AG09319 (cell line): Measurements from ENCODE around the gene PTBP3.
"Not testable (repeated sequence)": the region's sequence is repeated elsewhere in the genome, so short reads cannot be mapped to it uniquely, and the experiment has no call there.

Source experiments
- DNase-seq: peaks from one replicate; pipeline ENCODE4 v3.0.0-alpha.2; 2010; ENCODE audit warnings: low read depth; ENCODE audit errors: extremely low read depth
- TF ChIP-seq, protein P1 (sequence below): IDR thresholded peaks from 2 replicates; pipeline ENCODE4 v1.5.1; 2011; ENCODE audit warnings: low read depth, mild to moderate bottlenecking, inconsistent platforms, low read length, moderate library complexity

Gene PTBP3

DNA sequence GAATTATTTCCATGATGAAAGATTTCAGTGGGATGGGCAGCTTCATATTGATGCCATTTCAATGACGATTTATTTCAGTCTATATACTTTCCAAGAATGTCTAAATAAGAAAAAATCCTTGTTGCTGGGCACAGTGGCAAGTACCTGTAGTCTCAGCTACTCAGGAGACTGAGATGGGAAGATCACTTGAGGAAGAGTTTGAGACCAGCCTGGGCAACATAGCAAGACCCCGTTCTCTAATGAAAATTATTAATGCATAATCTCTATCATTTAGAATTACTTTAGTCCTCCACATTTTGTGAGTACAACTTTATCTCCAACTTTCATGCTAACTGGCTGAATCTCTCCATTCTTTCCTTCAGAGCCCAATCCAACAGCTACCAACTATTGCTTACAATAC, 52.5 kb downstream of the PTBP3 start:
- no peak for DNase-seq

DNA sequence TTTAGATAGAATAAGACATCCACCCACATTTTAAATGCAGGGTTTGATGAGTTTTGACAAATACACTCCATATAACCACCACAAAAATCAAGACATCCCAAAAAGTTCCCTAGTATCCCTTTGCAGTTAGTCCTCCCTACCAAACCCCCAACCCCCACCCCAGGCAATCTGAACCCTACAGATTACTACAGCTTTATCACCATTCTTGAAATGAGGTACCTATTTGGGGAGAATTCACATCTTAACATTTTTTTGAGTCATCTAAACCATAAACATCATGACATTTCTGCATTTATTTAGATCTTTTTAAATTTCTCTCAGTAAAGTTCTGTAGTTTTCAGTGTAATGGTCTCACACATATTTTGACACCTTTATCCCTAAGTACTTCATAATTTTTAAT, 53.9 kb downstream of the PTBP3 start:
- no peak for DNase-seq
- TF ChIP-seq, protein P1, sequence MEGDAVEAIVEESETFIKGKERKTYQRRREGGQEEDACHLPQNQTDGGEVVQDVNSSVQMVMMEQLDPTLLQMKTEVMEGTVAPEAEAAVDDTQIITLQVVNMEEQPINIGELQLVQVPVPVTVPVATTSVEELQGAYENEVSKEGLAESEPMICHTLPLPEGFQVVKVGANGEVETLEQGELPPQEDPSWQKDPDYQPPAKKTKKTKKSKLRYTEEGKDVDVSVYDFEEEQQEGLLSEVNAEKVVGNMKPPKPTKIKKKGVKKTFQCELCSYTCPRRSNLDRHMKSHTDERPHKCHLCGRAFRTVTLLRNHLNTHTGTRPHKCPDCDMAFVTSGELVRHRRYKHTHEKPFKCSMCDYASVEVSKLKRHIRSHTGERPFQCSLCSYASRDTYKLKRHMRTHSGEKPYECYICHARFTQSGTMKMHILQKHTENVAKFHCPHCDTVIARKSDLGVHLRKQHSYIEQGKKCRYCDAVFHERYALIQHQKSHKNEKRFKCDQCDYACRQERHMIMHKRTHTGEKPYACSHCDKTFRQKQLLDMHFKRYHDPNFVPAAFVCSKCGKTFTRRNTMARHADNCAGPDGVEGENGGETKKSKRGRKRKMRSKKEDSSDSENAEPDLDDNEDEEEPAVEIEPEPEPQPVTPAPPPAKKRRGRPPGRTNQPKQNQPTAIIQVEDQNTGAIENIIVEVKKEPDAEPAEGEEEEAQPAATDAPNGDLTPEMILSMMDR: no peak

More for the DNA sequence above, 52.5 kb downstream of the PTBP3 start:
- TF ChIP-seq, protein P1: no peak

DNA sequence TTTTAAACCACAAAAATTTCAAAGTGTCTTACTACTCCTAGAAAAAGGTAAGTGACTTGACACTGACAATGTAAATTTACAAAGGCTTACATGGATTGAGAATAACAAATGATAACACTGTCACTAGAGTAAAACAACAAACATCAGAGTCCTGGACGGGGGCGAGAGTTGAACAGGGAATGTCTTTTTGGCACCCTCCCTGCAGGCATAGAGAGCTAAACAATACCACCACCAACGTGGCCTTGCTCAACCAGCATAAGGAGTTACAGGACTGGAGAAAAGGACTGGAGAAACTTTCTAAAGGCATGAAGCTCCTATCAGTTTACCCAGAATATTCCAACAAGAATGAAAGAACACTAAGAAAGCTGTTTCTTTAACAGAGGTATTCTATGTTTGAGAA, 55.3 kb downstream of the PTBP3 start:
- DNase-seq: no peak
- TF ChIP-seq, protein P1: no peak

- TF ChIP-seq, protein P1: no peak
- no peak for DNase-seq
These were observed 58.8 kb downstream of the PTBP3 start for GRCh38 chr9:112274600-112274999.

DNA sequence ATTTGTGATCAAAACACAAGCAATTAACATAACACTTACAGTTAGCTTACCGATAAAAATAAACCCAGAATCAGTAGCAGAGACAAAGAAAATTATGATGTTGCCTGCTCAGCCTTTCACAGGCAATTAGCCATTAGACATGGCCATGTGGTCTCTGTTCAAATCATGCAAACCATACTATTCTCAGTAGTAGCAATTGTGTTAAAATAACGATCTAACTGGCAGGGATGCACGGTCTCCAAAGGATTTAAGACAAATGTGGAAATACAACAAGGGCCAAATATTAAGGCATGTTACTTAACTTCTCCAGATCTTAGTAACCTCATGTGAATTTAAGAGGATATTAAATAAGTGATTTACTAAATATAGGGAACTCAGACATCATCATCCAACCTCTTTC, 59.5 kb downstream of the PTBP3 start:
- TF ChIP-seq, protein P1: no peak
- no peak for DNase-seq

DNA sequence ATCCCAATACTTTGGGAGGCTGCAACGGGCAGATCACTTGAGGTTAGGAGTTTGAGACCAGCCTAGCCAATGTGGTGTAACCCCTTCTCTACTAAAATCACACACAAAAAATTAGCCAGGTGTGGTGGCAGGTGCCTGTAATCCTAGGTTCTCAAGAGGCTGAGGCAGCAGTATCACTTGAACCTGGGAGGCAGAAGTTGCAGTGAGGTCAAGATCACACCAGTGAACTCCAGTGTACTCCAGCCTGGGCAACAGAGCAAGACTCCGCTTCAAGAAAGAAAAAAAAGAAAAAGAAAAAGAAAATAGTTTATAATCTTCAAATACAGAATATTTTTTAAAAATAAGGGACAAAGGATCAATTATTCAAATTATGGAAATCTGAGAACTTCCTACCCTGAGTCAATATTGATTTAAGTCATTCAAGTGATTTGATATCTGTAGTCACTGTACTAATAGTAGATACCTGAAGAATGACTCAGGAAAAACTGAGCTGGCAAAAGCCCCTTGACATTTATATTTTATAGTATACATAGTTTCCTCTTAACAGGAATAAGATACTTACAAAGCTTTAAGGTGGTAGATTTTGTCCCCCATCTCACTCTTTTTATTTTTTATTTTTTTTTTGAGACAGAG, 61.8 kb downstream of the PTBP3 start:
- DNase-seq: no peak
- TF ChIP-seq, protein P1: no peak

DNA sequence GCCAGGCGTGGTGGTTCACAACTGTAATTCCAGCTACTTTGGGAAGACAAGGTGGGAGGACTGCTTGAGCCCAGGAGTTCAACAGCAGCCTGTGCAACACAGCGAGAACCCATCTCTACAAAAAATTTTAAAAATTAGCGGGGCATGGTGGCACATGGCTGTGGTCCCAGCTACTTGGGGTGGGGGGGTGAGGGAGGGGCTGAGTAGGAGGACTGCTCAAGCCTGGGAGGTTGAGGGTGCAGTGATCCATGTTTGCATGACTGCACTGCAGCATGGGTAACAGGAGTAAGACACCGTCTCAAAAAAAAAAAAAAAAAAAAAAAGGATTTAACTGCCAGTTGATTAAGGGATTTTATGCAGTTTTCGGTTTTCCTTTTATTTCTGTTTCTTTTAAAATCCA, 65.0 kb downstream of the PTBP3 start:
- no peak for DNase-seq
- TF ChIP-seq, protein P1: no peak

DNA sequence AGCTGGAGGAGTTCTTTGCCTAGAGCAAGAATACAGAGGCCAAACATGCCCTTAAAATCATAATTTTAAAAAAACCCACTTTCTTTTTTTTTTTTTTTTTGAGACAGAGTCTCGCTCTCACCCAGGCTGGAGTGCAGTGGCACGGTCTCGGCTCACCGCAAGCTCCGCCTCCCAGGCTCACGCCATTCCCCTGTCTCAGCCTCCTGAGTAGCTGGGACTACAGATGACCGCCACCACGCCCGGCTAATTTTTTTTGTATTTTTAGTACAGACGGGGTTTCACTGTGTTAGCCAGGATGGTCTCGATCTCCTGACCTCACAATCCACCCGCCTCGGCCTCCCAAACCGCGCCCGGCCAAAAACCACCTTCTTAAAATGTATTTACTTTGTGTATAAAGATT, 66.3 kb downstream of the PTBP3 start:
- DNase-seq: not testable (repeated sequence)
